NCI-H446 treated with DMSO at 0.1 percent for 48 hours (cell line): ENCODE data around the gene USP46.

Source experiments
- DNase-seq: peaks from one replicate; lab custom pipeline; 2025; lab: John Stamatoyannopoulos, UW

USP46 gene

GRCh38 chr4:52618795-52619590 is 40.1 kb downstream of the USP46 start:
- no peak for DNase-seq

GRCh38 chr4:52617336-52618020 is 41.6 kb downstream of the USP46 start:
- no peak for DNase-seq

- no peak for DNase-seq
These were observed 44.9 kb downstream of the USP46 start for GRCh38 chr4:52614241-52614640.

GRCh38 chr4:52612341-52612740 is 46.8 kb downstream of the USP46 start:
- no peak for DNase-seq

GRCh38 chr4:52611030-52611555 is 48.0 kb downstream of the USP46 start:
- no peak for DNase-seq

- DNase-seq, result no peak
These were observed 52.4 kb downstream of the USP46 start for GRCh38 chr4:52606726-52607125.

- no peak for DNase-seq
These were observed 53.1 kb downstream of the USP46 start for GRCh38 chr4:52606040-52606439.

GRCh38 chr4:52604215-52604614 is 54.9 kb downstream of the USP46 start:
- DNase-seq, result no peak

GRCh38 chr4:52600275-52600674 is 58.8 kb downstream of the USP46 start:
- no peak for DNase-seq

- DNase-seq, result no peak
These were observed 64.1 kb downstream of the USP46 start for GRCh38 chr4:52595001-52595400.

- DNase-seq, result no peak
These were observed 66.8 kb downstream of the USP46 start for GRCh38 chr4:52592287-52592686.

- no peak for DNase-seq
These were observed 70.1 kb downstream of the USP46 start for GRCh38 chr4:52588771-52589591.

- no peak for DNase-seq
These were observed 71.0 kb downstream of the USP46 start for GRCh38 chr4:52588097-52588496.

- DNase-seq, result no peak
These were observed 73.0 kb downstream of the USP46 start for GRCh38 chr4:52586069-52586468.

GRCh38 chr4:52585379-52585778 is 73.7 kb downstream of the USP46 start:
- DNase-seq, result no peak

GRCh38 chr4:52579602-52580272 is 79.4 kb downstream of the USP46 start:
- DNase-seq, result no peak

- no peak for DNase-seq
These were observed 80.2 kb downstream of the USP46 start for GRCh38 chr4:52578951-52579350.

GRCh38 chr4:52577624-52577962 is 81.5 kb downstream of the USP46 start:
- DNase-seq, result no peak

GRCh38 chr4:52576961-52577623 is 82.0 kb downstream of the USP46 start:
- DNase-seq, result peak; percentile 22

GRCh38 chr4:52576326-52576725 is 82.8 kb downstream of the USP46 start:
- DNase-seq, result no peak

GRCh38 chr4:52575406-52575805 is 83.7 kb downstream of the USP46 start:
- no peak for DNase-seq
